Activated naive CD4-positive, alpha-beta T cell treated with anti-CD3 and anti-CD28 coated beads, Interleukin-2, amount 50 U/mL, for 24 hours (primary cell): ENCODE results near the gene CAMSAP1.
"Not testable (repeated sequence)": the region's sequence is repeated elsewhere in the genome, so short reads cannot be mapped to it uniquely, and the experiment has no call there.

Source experiments
- H3K27ac Mint-ChIP-seq: one replicate; pipeline ENCODE4 v1.8.0; 2021; ENCODE audit warnings: mild to moderate bottlenecking, mixed read lengths
- H3K27me3 Mint-ChIP-seq: one replicate; pipeline ENCODE4 v1.8.0; 2021; ENCODE audit warnings: mixed read lengths
- H3K36me3 Mint-ChIP-seq: one replicate; pipeline ENCODE4 v1.8.0; 2021; ENCODE audit warnings: mixed read lengths
- H3K4me1 Mint-ChIP-seq: one replicate; pipeline ENCODE4 v1.8.0; 2021; ENCODE audit warnings: mixed read lengths
- H3K4me3 Mint-ChIP-seq: one replicate; pipeline ENCODE4 v1.8.0; 2021; ENCODE audit warnings: mild to moderate bottlenecking, mixed read lengths
- H3K9me3 Mint-ChIP-seq: one replicate; pipeline ENCODE4 v1.8.0; 2021; ENCODE audit warnings: mixed read lengths

CAMSAP1 gene

GRCh38 chr9:135911233-135911632 is 3.9 kb upstream of the CAMSAP1 start:
- not testable (repeated sequence) for H3K27me3 Mint-ChIP-seq, H3K4me3 Mint-ChIP-seq, H3K9me3 Mint-ChIP-seq
- Mint-ChIP-seq H3K4me1 (peaks cover 33% of the 10 kb centered on the region), H3K27ac (peak overlapping the region; percentile 33), H3K36me3 (peaks cover 50% of the 10 kb centered on the region)

DNA sequence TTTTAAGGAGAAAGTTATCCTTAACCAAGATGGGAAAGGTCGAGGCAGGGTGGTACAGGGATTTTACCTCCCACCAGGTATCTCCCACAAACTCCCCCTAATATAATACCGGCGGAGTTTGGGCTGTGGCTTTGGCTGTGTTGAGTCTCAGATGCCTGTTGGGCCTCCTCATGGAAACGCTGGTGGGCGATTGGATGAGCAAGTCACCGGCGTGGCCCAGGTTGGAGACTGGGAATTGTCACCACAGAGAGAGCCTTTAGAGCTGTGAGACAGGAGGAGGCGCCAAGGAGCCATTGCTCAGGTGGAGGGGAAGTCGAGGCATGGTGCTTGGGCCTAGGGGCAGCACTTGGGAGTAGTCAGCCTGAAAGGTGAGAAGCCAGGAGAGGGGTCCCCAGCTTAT is 3.4 kb upstream of the CAMSAP1 start:
- H3K27me3 Mint-ChIP-seq = no peaks in the 10 kb centered on the region
- peaks cover 2% of the 10 kb centered on the region for H3K9me3 Mint-ChIP-seq
- peaks cover 47% of the 10 kb centered on the region for H3K36me3 Mint-ChIP-seq
- no peak overlapping the region for H3K4me3 Mint-ChIP-seq
- H3K4me1 Mint-ChIP-seq = peaks cover 38% of the 10 kb centered on the region
- H3K27ac Mint-ChIP-seq = peak overlapping the region; percentile 33

- peaks cover 43% of the 10 kb centered on the region for H3K36me3 Mint-ChIP-seq
- no peaks in the 10 kb centered on the region for H3K9me3 Mint-ChIP-seq
- H3K4me1 Mint-ChIP-seq = peaks cover 43% of the 10 kb centered on the region
- H3K27ac Mint-ChIP-seq = no peak overlapping the region
- H3K27me3 Mint-ChIP-seq = no peaks in the 10 kb centered on the region
- H3K4me3 Mint-ChIP-seq = peak overlapping the region; percentile 27
Measured at GRCh38 chr9:135910216-135910615, 2.9 kb upstream of the CAMSAP1 start.

GRCh38 chr9:135909371-135909770 is 2.0 kb upstream of the CAMSAP1 start:
- Mint-ChIP-seq H3K27ac (no peak overlapping the region), H3K9me3 (no peaks in the 10 kb centered on the region), H3K4me3 (peak overlapping the region; percentile 93), H3K4me1 (peaks cover 51% of the 10 kb centered on the region), H3K36me3 (peaks cover 37% of the 10 kb centered on the region), H3K27me3 (no peaks in the 10 kb centered on the region)

GRCh38 chr9:135908754-135909204 is 1.4 kb upstream of the CAMSAP1 start:
- H3K36me3 Mint-ChIP-seq = peaks cover 34% of the 10 kb centered on the region
- peaks cover 54% of the 10 kb centered on the region for H3K4me1 Mint-ChIP-seq
- H3K9me3 Mint-ChIP-seq = no peaks in the 10 kb centered on the region
- peak overlapping the region; percentile 94 for H3K27ac Mint-ChIP-seq
- no peaks in the 10 kb centered on the region for H3K27me3 Mint-ChIP-seq
- peak overlapping the region; percentile 93 for H3K4me3 Mint-ChIP-seq

DNA sequence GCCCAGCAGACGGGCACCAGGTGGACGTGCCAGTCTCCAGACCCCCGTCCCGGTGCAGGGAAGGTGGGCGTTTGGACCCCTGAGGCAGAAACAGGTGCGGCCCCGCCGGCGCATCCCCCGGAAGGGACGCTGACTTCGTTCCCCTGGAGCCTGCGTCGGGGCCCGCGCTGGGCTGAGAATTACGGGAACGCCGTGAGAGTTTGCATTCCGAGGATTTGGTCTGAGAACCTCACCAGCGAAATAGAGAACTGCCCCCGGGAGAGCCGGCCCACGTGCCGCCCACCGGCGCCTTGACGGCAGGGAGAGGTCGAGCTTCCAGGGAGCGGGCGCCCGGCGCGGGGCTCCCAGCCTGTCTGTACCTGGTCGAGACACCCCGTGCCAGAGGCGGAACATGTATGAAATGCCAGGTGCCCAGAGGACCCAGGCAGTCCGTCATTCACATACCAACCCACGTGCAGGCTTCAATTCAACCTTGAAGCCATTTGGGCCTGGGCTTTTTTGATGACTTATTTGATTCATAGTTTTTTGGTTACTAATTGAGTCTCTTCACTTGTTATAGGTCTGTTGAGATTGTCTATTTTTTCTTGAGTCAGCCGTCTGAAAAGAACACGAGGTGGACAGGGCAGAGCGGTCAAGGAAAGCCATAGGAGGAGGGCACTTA is 877 bp upstream of the CAMSAP1 start:
- Mint-ChIP-seq H3K4me1 (peaks cover 59% of the 10 kb centered on the region), H3K4me3 (peak overlapping the region; percentile 93)

GRCh38 chr9:135907006-135907430 is 328 bp downstream of the CAMSAP1 start:
- Mint-ChIP-seq H3K27ac (no peak overlapping the region), H3K4me1 (peaks cover 71% of the 10 kb centered on the region)

More for the DNA sequence above, 877 bp upstream of the CAMSAP1 start:
- Mint-ChIP-seq H3K9me3 (no peaks in the 10 kb centered on the region), H3K27me3 (no peaks in the 10 kb centered on the region), H3K27ac (peak overlapping the region; percentile 94), H3K36me3 (peaks cover 30% of the 10 kb centered on the region)

DNA sequence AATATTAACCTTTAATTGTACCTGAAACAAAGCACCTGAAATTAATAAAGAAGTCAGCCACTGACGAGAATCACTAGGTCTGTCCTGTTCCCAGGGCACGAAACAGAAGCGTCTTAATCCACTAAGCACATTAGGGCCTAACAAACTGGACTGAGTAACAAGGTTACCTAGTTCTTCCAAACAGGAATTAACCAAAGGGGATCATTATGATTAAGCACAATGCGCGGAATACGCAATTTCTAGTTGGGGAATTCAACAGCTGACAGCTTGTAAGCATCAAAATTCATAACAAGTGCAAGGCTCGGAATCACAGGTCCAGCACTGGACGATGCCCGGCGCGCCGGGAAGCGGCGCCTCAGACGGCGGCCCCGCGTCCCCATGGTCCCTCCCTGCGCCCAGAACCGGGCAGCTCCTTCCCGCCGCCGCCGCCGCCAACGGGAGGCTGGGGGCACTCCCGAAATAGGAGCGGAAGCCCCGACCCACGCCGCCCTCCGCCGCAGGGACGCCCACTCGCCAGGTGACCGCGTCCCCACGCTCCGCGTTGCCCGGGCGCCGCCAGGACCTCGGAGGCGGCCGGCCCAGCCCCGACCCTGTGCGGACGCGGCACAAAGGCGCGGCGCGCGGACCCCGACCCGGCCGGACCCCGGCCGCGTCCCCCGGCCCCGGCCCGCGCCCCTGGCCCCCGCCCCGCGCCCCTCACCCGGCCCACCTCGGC is 898 bp downstream of the CAMSAP1 start:
- H3K9me3 Mint-ChIP-seq = no peaks in the 10 kb centered on the region
- H3K27ac Mint-ChIP-seq = peak overlapping the region; percentile 96
- peaks cover 32% of the 10 kb centered on the region for H3K36me3 Mint-ChIP-seq
- H3K4me3 Mint-ChIP-seq = peak overlapping the region; percentile 92
- peaks cover 75% of the 10 kb centered on the region for H3K4me1 Mint-ChIP-seq
- no peaks in the 10 kb centered on the region for H3K27me3 Mint-ChIP-seq

More at GRCh38 chr9:135907006-135907430, 328 bp downstream of the CAMSAP1 start:
- H3K27me3 Mint-ChIP-seq = no peaks in the 10 kb centered on the region
- H3K36me3 Mint-ChIP-seq = peaks cover 33% of the 10 kb centered on the region
- no peak overlapping the region for H3K4me3 Mint-ChIP-seq
- no peaks in the 10 kb centered on the region for H3K9me3 Mint-ChIP-seq

DNA sequence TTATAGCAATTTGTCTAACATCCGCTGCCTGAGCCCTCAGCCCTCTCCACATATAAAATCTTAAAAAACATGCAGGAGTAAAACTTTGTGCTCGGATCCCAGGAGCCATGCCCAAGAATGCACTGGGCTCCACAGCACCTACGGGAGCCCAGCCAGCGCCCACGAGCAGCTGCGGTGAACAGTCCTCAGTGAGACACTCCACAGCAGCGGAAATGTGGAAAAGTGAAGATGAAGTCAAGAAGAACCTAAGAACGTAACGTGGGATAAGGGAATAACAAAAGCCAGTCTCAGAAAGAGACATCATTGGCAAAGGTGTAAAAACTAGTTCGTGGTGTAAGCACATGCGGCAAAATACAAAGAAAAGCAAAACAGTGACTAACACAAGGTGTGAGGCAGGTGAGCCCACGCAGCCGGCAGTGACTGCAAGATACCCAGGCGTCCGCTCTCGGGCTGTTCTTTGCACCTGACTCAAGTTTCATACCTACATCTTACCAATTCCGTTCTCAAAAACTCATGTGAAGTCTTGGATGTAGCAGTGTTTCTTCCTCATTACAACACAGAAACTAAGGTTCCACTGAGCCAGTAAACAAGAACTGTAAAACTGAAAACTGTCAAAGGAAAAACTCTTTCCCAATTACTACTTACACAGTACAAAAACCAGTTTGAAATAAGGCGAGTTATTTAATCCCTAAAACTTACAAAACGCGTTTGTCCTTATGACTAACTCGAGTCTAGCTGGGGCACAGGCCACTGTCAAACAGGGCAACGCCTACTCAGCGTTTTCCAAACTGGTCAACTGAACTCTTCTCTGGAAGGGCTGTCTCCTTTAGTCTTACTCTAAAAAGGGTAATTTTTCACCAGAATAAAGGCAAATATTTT is 1.7 kb downstream of the CAMSAP1 start:
- peaks cover 74% of the 10 kb centered on the region for H3K4me1 Mint-ChIP-seq
- no peaks in the 10 kb centered on the region for H3K27me3 Mint-ChIP-seq
- H3K36me3 Mint-ChIP-seq = peaks cover 24% of the 10 kb centered on the region
- no peaks in the 10 kb centered on the region for H3K9me3 Mint-ChIP-seq
- H3K27ac Mint-ChIP-seq = peak overlapping the region; percentile 96
- H3K4me3 Mint-ChIP-seq = peak overlapping the region; percentile 92

DNA sequence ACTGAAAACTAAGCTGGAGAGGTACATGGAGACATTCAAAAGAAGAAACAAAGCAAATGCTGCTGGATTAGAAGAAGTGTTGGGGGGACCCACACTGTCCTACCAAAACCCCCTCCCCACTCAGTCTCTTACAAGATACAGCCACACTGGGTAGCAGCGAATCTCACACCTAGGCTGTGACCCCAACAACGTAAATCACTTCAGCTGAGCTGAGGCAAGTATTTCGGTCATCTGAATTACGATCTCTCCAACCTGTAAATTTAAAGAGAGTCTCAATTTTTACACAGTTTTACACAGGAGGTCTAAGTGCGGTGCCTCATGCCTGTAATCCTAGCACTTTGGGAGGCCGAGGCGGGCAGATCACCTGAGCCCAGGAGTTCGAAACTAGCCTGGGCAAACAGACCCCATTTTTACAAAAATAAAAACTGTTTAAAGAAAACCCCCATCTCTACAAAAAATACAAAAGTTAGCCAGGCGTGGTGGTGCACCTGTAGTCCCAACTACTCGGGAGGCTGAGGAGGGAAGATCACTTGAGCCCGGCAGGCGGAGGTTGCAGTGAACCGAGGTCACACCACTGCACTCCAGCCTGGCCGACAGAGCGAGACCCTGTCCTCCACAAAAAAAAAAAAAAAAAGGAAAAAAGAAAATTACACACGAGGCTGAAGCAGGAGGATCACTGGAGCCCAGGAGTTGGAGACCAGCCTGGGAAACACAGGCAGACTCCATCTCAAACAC is 3.4 kb downstream of the CAMSAP1 start:
- Mint-ChIP-seq H3K4me3 (peak overlapping the region; percentile 26), H3K27ac (peak overlapping the region; percentile 35), H3K9me3 (no peaks in the 10 kb centered on the region), H3K4me1 (peaks cover 70% of the 10 kb centered on the region), H3K36me3 (peaks cover 21% of the 10 kb centered on the region), H3K27me3 (no peaks in the 10 kb centered on the region)

- Mint-ChIP-seq H3K9me3 (no peaks in the 10 kb centered on the region), H3K27ac (no peak overlapping the region), H3K4me1 (peaks cover 69% of the 10 kb centered on the region), H3K36me3 (peaks cover 17% of the 10 kb centered on the region), H3K4me3 (peak overlapping the region; percentile 26), H3K27me3 (no peaks in the 10 kb centered on the region)
Measured at GRCh38 chr9:135903358-135903656, 4.0 kb downstream of the CAMSAP1 start.

DNA sequence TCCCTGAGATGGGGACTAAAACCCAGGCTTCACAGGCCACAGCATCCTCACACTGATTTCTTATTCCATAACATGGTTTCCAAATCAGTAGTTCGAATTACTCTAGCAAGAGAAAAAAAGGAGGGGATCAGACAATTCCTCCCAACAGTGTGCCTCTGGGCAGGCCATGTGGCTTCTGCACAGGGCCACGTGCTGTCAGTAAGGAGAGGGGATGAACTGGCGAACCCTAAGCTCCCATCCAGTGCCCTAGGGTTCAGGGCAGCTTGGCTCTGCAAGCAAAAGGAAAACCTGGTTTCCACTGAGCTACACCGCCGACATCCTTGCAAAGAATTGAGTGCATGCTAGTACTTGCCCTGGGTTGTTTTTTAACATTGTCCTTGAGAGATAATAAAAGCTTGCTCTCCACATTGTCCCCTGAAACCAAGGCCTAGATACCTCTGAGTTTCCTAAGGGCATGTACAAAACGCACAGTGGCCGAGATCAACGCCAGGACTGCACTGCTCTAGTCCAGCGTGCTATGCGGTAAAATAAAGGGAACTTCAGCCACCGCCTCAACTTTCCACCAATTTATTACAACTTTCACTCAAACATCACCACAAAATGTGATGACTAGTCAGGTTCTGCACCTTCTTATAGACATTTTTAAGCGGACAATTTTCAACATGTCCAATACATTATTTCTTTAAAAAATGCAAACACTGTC is 4.5 kb downstream of the CAMSAP1 start:
- no peaks in the 10 kb centered on the region for H3K27me3 Mint-ChIP-seq
- no peak overlapping the region for H3K27ac Mint-ChIP-seq
- H3K9me3 Mint-ChIP-seq = no peaks in the 10 kb centered on the region
- no peak overlapping the region for H3K4me3 Mint-ChIP-seq
- peaks cover 19% of the 10 kb centered on the region for H3K36me3 Mint-ChIP-seq
- H3K4me1 Mint-ChIP-seq = peaks cover 72% of the 10 kb centered on the region

GRCh38 chr9:135901826-135902225 is 5.5 kb downstream of the CAMSAP1 start:
- H3K27ac Mint-ChIP-seq = peak overlapping the region; percentile 62
- peaks cover 19% of the 10 kb centered on the region for H3K36me3 Mint-ChIP-seq
- H3K4me3 Mint-ChIP-seq = no peak overlapping the region
- H3K9me3 Mint-ChIP-seq = no peaks in the 10 kb centered on the region
- H3K27me3 Mint-ChIP-seq = no peaks in the 10 kb centered on the region
- peaks cover 80% of the 10 kb centered on the region for H3K4me1 Mint-ChIP-seq

- Mint-ChIP-seq H3K36me3 (peaks cover 19% of the 10 kb centered on the region), H3K4me3 (no peak overlapping the region), H3K4me1 (peaks cover 85% of the 10 kb centered on the region), H3K27me3 (no peaks in the 10 kb centered on the region), H3K27ac (peak overlapping the region; percentile 62), H3K9me3 (no peaks in the 10 kb centered on the region)
Measured at GRCh38 chr9:135901031-135901758, 6.2 kb downstream of the CAMSAP1 start.
